GM19351 (cell line): ENCODE data around the gene HS3ST6.
"Not testable (repeated sequence)": the region's sequence is repeated elsewhere in the genome, so short reads cannot be mapped to it uniquely, and the experiment has no call there.

Source experiments
- ATAC-seq: cut with Tn5 transposase; IDR thresholded peaks from one replicate; pipeline ENCODE4 v1.9.1; 2021; ENCODE audit warnings: mild to moderate bottlenecking, moderate library complexity; ENCODE audit not compliant: unreplicated experiment

Gene HS3ST6

GRCh38 chr16:1947369-1947670 is 29.1 kb upstream of the HS3ST6 start:
- no peak for ATAC-seq

GRCh38 chr16:1946495-1947368 is 28.5 kb upstream of the HS3ST6 start:
- no peak for ATAC-seq

- no peak for ATAC-seq
Measured at GRCh38 chr16:1945559-1946391, 27.6 kb upstream of the HS3ST6 start.

DNA sequence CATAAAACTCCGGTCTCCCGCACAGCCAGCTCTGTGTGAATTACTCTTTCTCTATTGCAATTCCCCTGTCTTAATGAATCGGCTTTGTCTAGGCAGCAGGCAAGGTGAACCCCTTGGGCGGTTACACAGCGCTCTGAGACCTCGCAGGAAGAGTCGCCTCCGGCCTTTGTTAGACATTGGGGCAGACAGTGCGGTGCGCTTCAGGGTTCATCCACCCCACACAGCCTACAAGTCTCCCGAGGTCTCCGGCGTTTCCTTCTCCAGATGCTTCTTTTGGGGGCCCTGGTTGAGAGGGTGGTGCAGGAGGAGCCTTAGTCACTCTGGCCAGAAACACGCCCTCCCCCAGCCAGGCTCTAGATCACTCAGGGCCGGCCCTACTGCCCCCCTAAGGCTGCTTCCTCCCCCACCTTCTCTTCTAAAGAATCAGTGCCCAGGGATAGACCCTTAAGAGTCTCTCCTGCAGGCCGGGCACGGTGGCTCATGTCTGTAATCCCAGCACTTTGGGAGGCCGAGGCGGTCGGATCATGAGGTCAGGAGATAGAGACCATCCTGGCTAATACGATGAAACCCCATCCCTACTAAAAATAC is 26.5 kb upstream of the HS3ST6 start:
- ATAC-seq: no peak

GRCh38 chr16:1942810-1943726 is 24.9 kb upstream of the HS3ST6 start, which contains the start of gene MSRB1:
Gene MSRB1, minus strand, starts transcription at chr16:1943199. Its CDS starts 43 bp downstream, at chr16:1943156.
- ATAC-seq: peak; percentile 86

GRCh38 chr16:1942047-1942809 is 24.0 kb upstream of the HS3ST6 start:
- no peak for ATAC-seq

DNA sequence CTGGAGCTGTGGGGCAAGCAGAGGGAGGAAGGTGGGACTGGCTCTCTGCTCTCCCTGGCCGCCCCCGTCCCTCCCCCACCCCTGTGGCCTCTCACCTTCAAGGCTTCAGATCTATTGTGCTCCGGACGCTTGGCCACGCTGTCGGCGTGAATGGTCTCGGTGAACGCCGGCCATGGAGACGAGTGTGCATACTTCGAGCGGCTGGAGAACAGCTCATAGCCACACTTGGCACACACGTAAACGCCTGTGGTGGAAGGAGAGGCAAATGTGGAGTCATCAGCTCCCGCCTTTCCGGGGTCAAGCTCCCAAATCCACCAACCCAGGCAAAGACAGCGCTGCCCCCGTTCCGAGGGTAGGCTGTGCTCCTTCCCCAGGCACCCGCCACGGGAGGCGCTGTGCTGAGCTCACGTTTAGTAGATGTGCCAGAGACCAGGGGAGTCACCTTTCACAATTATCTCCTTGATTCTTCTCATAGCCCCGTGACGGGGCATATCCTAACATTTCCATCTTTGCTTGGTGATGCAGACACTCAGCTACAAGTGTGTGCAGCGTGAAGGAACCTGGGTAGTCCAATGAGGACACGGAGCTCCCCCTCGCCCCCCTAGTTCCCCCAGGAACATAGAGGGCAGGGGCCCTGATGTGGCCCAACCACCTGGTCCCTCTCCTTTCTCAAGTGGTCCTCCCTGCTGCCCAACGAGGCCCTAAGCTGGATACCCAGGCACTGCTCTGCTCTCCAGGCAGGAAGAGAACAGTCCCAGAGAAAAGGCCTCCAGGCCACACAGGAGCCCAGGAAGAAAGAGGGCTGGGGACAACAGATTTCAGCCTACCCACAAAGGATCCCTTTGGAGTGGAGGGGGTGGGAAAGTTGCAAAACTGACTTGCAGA is 23.2 kb upstream of the HS3ST6 start:
- no peak for ATAC-seq

GRCh38 chr16:1940273-1941161 is 22.3 kb upstream of the HS3ST6 start:
- no peak for ATAC-seq

- ATAC-seq: not testable (repeated sequence)
Measured at GRCh38 chr16:1939833-1940232, 21.6 kb upstream of the HS3ST6 start.

GRCh38 chr16:1938910-1939309 is 20.7 kb upstream of the HS3ST6 start:
- ATAC-seq: no peak

DNA sequence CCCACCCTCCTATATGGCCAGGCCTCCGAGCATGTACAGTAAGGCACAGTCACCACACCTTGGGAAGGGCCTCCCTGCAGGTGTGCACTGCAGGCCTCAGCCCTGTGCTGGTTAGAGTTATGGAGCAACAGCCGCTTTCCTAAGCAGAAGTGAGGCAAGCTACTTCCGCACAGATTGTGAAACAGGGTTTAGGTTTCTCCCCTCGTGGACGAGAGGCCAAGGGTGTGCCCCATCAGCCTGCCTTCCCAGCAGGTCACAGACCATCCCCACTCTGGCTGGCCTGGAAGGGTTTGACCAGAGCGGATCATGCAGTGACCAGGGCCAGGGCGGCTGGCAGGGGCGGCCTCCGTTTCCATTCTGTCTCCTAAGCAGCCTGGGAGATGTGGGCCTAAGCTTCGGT is 20.1 kb upstream of the HS3ST6 start:
- ATAC-seq: no peak

- no peak for ATAC-seq
Measured at GRCh38 chr16:1936945-1937479, 18.8 kb upstream of the HS3ST6 start.

- no peak for ATAC-seq
Measured at GRCh38 chr16:1933097-1933661, 15.0 kb upstream of the HS3ST6 start.

GRCh38 chr16:1932050-1933028 is 14.1 kb upstream of the HS3ST6 start:
- ATAC-seq: no peak

DNA sequence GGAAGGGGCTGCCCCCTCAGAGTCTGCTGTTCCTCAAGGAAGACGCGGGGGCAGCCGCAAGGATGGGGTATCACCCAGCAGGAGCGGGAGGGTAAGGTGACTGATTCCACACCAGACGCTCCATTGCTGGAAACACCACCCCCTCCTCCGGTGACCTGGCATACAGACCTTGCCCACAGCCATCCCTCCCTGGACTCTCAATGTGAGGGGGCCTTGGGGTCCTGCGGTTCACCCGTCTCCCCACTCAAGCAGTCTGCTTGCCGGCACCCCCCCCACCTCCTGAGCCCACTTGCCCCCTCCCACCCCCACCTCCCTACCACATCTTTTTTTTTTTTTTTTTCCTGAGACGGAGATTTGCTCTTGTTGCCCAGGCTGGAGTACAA is 12.1 kb upstream of the HS3ST6 start:
- no peak for ATAC-seq
